HepG2 (cell line): ENCODE measurements around the gene TNFSF13. TPM values are rescaled to one million over a fixed set of nuclear protein-coding genes. Genes with fewer than 3 reads are reported as not detected.

Source experiments
- BRD4 ChIP-seq: sonication (generic); formaldehyde crosslinking; IDR thresholded peaks from 2 replicates; pipeline ENCODE4 v1.4.0; 2020; ENCODE audit warnings: missing genetic modification reagents
- DBP ChIP-seq: sonication (generic); formaldehyde crosslinking; IDR thresholded peaks from 2 replicates; pipeline ENCODE4 v1.4.0; 2020; ENCODE audit warnings: missing genetic modification reagents; ENCODE audit errors: not compliant biosample characterization
- GABPB1 ChIP-seq: IDR thresholded peaks from 2 replicates; pipeline ENCODE4 v1.6.1; 2016; ENCODE audit warnings: mild to moderate bottlenecking, missing genetic modification reagents, moderate library complexity, missing compliant biosample characterization
- HMGXB3 ChIP-seq: sonication (generic); formaldehyde crosslinking; IDR thresholded peaks from 2 replicates; pipeline ENCODE4 v1.4.0; 2020; ENCODE audit warnings: missing genetic modification reagents, borderline replicate concordance
- HNF4G ChIP-seq, 2 experiments: sonication (generic) in 1 of 2; formaldehyde crosslinking in 1 of 2; IDR thresholded peaks; 2 replicates each; pipeline versions ENCODE4 v1.4.0 to v1.6.1; 2011 to 2020; ENCODE audit warnings: borderline replicate concordance in 2 of 2, low read depth in 2 of 2, mild to moderate bottlenecking in 2 of 2, low read length in 1 of 2, missing genetic modification reagents in 1 of 2, moderate library complexity in 1 of 2
- KLF11 ChIP-seq: IDR thresholded peaks from 2 replicates; pipeline ENCODE4 v1.6.1; 2016; ENCODE audit warnings: missing compliant biosample characterization
- MZF1 ChIP-seq: sonication (generic); formaldehyde crosslinking; IDR thresholded peaks from 2 replicates; pipeline ENCODE4 v1.8.1; 2023; ENCODE audit warnings: mild to moderate bottlenecking, missing genetic modification reagents, borderline replicate concordance
- RBFOX2 ChIP-seq: fragments of 200-400 bp; formaldehyde crosslinking; IDR thresholded peaks from 2 replicates; pipeline ENCODE4 v1.6.1; 2017; ENCODE audit warnings: low read depth, mild to moderate bottlenecking, low read length
- TAF15 ChIP-seq: fragments of 200-400 bp; formaldehyde crosslinking; IDR thresholded peaks from one replicate; pipeline ENCODE4 v1.6.1; 2018; ENCODE audit warnings: mild to moderate bottlenecking, low read depth, low read length; ENCODE audit not compliant: poor library complexity, severe bottlenecking
- ZFP36L2 ChIP-seq: sonication (generic); formaldehyde crosslinking; IDR thresholded peaks from 2 replicates; pipeline ENCODE4 v1.4.0; 2020; ENCODE audit warnings: missing genetic modification reagents
- ZFP91 ChIP-seq: sonication (generic); formaldehyde crosslinking; IDR thresholded peaks from 2 replicates; pipeline ENCODE4 v1.9.0; 2022; ENCODE audit warnings: missing genetic modification reagents, mild to moderate bottlenecking, borderline replicate concordance
- ZNF33B ChIP-seq: sonication (generic); formaldehyde crosslinking; IDR thresholded peaks from 2 replicates; pipeline ENCODE4 v1.5.1; 2020; ENCODE audit warnings: mild to moderate bottlenecking, missing genetic modification reagents
- ZNF674 ChIP-seq: sonication (generic); formaldehyde crosslinking; IDR thresholded peaks from 2 replicates; pipeline ENCODE4 v1.5.0; 2020; ENCODE audit warnings: low read depth, mild to moderate bottlenecking, missing genetic modification reagents
- ZZZ3 ChIP-seq: sonication (generic); formaldehyde crosslinking; IDR thresholded peaks from 2 replicates; pipeline ENCODE4 v1.4.0; 2020; ENCODE audit warnings: missing genetic modification reagents, mild to moderate bottlenecking, borderline replicate concordance
- polyA plus RNA-seq, 8 experiments: library from polyadenylated mRNA; depleted of rRNA in 3 of 8; stranded (reverse) in 7 of 8; unstranded in 1 of 8; fragments of >200 nt; fragmentation: Illumina TruSeq in 4 of 8; extraction: Trizol in 4 of 8; gene quantifications; 2 replicates each; pipeline versions ENCODE4 v1.2.1 to v1.2.3, GENCODE V29; 2011 to 2016; ENCODE audit warnings: low read depth in 4 of 8, missing spikeins in 1 of 8, mixed read lengths in 1 of 8; ENCODE audit not compliant: insufficient read depth in 1 of 8
- total RNA-seq, 5 experiments: library from RNA; depleted of rRNA; stranded (reverse); fragments of >200 nt; fragmentation: Illumina TruSeq; extraction: Trizol; gene quantifications; 2 replicates each; pipeline ENCODE4 v1.2.3, GENCODE V29; 2016; ENCODE audit warnings: low read depth in 1 of 5
- TF ChIP-seq, protein P1 (sequence below): sonication (generic); formaldehyde crosslinking; IDR thresholded peaks from 2 replicates; pipeline ENCODE4 v1.8.0; 2022; ENCODE audit warnings: mild to moderate bottlenecking, missing genetic modification reagents

The TNFSF13 gene
- total and polyA plus RNA-seq, 2 of the 13 experiments (the other 11 are each of a cell fraction or from before 2014, with no cell fraction given), result 2.5 to 3.3 TPM

DNA sequence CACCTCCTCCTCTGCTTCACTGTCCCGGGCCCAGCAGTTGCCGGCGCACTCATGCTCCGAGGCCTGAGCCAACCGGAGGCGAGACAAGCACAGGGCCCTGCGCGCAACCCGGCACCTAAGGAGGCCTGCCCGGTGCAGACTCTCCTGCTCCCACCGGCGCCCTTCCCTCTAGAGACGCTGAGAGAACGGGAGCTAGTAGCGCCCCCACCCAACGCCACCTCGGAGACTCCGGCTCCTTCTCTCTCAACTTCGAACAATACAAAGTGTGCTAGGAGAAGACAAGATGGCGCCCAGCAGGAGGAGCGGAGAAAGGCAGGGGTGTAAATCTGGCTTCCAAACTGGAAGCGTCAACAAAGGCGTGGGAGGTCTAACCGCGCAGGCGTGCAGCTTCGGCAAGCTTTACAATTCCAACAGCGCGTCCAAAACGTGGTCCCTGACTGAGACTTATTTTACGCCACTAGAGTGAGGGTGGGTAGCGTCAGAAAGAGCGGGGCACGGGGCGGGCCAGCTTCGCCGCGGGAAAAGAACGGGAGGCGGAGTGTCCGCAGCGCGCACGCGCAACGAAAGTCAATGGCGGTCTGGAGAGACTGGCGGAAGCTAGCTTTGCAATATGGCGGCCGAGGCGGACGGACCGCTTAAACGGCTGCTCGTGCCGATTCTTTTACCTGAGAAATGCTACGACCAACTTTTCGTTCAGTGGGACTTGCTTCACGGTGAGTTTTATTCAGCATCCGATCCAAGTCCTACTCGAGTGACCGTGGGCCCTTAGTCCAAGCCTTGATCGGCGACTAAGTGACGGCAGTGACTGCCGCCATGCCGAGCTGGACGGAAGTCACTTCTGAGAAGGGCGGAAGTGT lies 24.9 kb downstream of the TNFSF13 start, which contains the start of gene MPDU1 (continued):
- TF ChIP-seq MZF1 (CRISPR knock-in tag), result 0 out of 2 replicates have a peak, but pooled peaks have one; percentile 64
- peak; percentile 84 for TF ChIP-seq RBFOX2
- TF ChIP-seq BRD4 (CRISPR knock-in tag), result peak; percentile 93
- TF ChIP-seq, protein P1, sequence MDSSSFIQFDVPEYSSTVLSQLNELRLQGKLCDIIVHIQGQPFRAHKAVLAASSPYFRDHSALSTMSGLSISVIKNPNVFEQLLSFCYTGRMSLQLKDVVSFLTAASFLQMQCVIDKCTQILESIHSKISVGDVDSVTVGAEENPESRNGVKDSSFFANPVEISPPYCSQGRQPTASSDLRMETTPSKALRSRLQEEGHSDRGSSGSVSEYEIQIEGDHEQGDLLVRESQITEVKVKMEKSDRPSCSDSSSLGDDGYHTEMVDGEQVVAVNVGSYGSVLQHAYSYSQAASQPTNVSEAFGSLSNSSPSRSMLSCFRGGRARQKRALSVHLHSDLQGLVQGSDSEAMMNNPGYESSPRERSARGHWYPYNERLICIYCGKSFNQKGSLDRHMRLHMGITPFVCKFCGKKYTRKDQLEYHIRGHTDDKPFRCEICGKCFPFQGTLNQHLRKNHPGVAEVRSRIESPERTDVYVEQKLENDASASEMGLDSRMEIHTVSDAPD (CRISPR knock-in tag), result 0 out of 2 replicates have a peak, but pooled peaks have one; percentile 73
- peak; percentile 94 for TF ChIP-seq GABPB1 (CRISPR knock-in tag)
- no peak for TF ChIP-seq TAF15
- peak; percentile 65; the same call in 1 of the 2 replicates for TF ChIP-seq ZNF33B (CRISPR knock-in tag)
- no peak for TF ChIP-seq ZNF674 (CRISPR knock-in tag)
- 0 out of 2 replicates have a peak, but pooled peaks have one; percentile 50 for TF ChIP-seq ZZZ3 (CRISPR knock-in tag)
- TF ChIP-seq KLF11 (CRISPR knock-in tag), result 0 out of 2 replicates have a peak, but pooled peaks have one; percentile 37
- no peak for TF ChIP-seq HNF4G (IDR thresholded peaks at IDR 0.05; ENCODE audit: borderline replicate concordance, low read depth, low read length)
- no peak for TF ChIP-seq HNF4G (CRISPR knock-in tag; IDR thresholded peaks at IDR 0.05; ENCODE audit: borderline replicate concordance, low read depth)
- TF ChIP-seq HMGXB3, result peak; percentile 56; the same call in 1 of the 2 replicates
- peak; percentile 83 for TF ChIP-seq DBP (CRISPR knock-in tag)
- peak; percentile 76; the same call in 1 of the 2 replicates for TF ChIP-seq ZFP91 (CRISPR knock-in tag)
- no peak for TF ChIP-seq ZFP36L2
